Brain microvascular endothelial cell (primary cell): Measurements from ENCODE around the gene EFCAB3.
"Not testable (repeated sequence)": the region's sequence is repeated elsewhere in the genome, so short reads cannot be mapped to it uniquely, and the experiment has no call there.

Experiments
- DNase-seq: peaks from one replicate; pipeline ENCODE4 v3.0.0-alpha.2; 2020
- H3K27ac ChIP-seq: fragments of 250-450 bp; sonication (Bioruptor Pico); 2 replicates; pipeline ENCODE4 v1.5.1; 2020; ENCODE audit warnings: mild to moderate bottlenecking, moderate library complexity
- H3K27me3 ChIP-seq: fragments of 250-450 bp; sonication (Bioruptor Pico); replicated peaks from 2 replicates; pipeline ENCODE4 v1.5.1; 2020; ENCODE audit warnings: mild to moderate bottlenecking
- H3K36me3 ChIP-seq: fragments of 250-450 bp; sonication (Bioruptor Pico); replicated peaks from 2 replicates; pipeline ENCODE4 v1.5.1; 2020; ENCODE audit warnings: mild to moderate bottlenecking
- H3K4me3 ChIP-seq: 2 replicates; pipeline ENCODE4 v1.5.1; 2011; ENCODE audit warnings: low read depth, mild to moderate bottlenecking, control low read depth, low read length, moderate library complexity
- in situ Hi-C: cut with HindIII; loops from 2 replicates; pipeline ENCODE4 v1.10.0; 2017; ENCODE audit warnings: low sequenced_read_pairs, low pct_ligation_motif_present
- TF ChIP-seq, protein P1 (sequence below): IDR thresholded peaks from 2 replicates; pipeline ENCODE4 v1.5.1; 2011; ENCODE audit warnings: low read depth, mild to moderate bottlenecking, moderate library complexity, low read length, control low read depth, inconsistent platforms; ENCODE audit errors: missing control alignments

Gene EFCAB3

DNA sequence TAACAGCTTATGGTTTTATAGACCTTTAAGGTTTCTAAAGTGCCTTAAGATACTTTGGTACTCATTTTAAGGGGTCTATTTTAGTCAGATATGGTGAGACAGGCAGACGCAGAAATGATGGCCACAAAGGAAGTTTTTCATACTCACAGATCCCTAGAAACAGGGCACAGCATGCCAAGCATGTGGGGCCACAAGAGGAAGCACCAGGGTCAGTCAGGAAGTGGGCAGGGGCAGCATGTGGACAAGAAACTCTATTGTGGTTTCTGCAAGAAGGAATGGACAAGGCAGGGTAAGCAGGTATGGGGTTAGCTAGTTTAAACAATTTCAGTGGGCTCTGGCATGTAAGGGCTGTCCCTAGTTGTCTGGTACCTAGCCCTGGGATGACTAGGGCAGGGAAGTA is 8.5 kb downstream of the EFCAB3 start:
- no peaks in the 10 kb centered on the region for H3K27me3 ChIP-seq
- TF ChIP-seq, protein P1, sequence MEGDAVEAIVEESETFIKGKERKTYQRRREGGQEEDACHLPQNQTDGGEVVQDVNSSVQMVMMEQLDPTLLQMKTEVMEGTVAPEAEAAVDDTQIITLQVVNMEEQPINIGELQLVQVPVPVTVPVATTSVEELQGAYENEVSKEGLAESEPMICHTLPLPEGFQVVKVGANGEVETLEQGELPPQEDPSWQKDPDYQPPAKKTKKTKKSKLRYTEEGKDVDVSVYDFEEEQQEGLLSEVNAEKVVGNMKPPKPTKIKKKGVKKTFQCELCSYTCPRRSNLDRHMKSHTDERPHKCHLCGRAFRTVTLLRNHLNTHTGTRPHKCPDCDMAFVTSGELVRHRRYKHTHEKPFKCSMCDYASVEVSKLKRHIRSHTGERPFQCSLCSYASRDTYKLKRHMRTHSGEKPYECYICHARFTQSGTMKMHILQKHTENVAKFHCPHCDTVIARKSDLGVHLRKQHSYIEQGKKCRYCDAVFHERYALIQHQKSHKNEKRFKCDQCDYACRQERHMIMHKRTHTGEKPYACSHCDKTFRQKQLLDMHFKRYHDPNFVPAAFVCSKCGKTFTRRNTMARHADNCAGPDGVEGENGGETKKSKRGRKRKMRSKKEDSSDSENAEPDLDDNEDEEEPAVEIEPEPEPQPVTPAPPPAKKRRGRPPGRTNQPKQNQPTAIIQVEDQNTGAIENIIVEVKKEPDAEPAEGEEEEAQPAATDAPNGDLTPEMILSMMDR = no peak
- in situ Hi-C loops = no loop called here
- H3K27ac ChIP-seq = no peak overlapping the region
- H3K4me3 ChIP-seq = no peak overlapping the region
- DNase-seq = no peak
- H3K36me3 ChIP-seq = no peaks in the 10 kb centered on the region

DNA sequence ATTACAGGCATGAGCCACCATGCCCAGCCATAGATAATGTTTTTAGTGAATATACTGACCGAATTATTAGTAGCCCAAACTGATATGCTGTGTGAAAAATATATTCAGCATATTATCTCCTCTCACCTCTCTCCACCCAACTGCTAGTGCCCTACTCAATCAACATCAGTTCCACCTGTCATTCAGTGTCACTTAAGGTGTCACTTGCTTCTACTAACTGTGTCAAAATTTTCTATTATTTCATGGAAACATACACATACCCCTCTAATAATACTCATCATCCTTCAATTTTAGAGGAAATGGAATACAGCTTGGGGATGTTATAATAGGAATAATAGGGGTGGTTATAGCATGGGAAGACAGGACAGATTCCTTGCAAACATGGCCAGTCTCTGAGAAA is 12.6 kb downstream of the EFCAB3 start:
- DNase-seq = no peak
- H3K27ac ChIP-seq = no peak overlapping the region
- TF ChIP-seq, protein P1 = no peak
- no peaks in the 10 kb centered on the region for H3K36me3 ChIP-seq
- H3K27me3 ChIP-seq = no peaks in the 10 kb centered on the region
- no peak overlapping the region for H3K4me3 ChIP-seq
- in situ Hi-C loops = no loop called here

DNA sequence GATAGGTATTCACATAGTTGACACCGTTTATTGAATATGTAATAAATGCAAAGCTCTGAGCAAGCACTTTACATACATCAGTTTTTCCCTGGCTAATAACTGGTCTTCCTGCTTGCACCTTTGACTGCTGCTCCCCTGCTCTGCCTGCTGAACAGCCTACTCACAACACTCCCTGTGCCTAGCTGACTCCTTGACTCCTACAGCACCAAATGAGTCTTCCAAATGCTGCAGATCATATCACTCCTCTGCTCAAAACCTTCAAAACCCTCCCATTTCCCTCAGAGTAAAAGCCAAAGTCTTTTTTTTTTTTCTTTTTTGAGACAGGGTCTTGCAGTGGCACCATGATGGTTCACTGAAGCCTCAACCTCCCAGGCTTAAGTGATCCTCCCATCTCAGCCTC is 18.5 kb downstream of the EFCAB3 start:
- Histone ChIP-seq H3K27ac (no peak overlapping the region), H3K36me3 (no peaks in the 10 kb centered on the region), H3K27me3 (no peaks in the 10 kb centered on the region), H3K4me3 (no peak overlapping the region)
- DNase-seq = no peak
- TF ChIP-seq, protein P1 = no peak
- in situ Hi-C loops = no loop called here

DNA sequence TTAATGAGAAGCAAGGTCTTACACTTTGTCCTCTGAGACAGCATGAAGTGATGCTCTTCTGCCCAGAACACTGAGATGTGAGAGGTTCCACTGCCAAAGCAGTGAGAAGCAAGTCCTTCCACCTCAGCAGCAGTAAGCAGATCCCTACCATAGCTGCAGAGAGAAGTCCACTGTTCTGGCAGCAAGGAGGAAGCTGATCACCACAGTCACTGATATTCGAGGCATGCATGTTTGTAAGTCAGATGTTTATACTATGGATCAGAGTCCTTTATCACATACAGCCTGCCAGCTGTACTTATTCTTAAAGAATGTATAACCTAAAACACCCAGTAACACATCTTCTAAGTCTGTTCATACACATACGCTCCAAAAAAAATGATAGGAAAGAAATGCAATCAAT is 25.1 kb downstream of the EFCAB3 start:
- peak; percentile 1 for DNase-seq
- no peak overlapping the region for H3K4me3 ChIP-seq
- no peaks in the 10 kb centered on the region for H3K36me3 ChIP-seq
- in situ Hi-C loops = no loop called here
- no peaks in the 10 kb centered on the region for H3K27me3 ChIP-seq
- TF ChIP-seq, protein P1 = no peak
- H3K27ac ChIP-seq = no peak overlapping the region

DNA sequence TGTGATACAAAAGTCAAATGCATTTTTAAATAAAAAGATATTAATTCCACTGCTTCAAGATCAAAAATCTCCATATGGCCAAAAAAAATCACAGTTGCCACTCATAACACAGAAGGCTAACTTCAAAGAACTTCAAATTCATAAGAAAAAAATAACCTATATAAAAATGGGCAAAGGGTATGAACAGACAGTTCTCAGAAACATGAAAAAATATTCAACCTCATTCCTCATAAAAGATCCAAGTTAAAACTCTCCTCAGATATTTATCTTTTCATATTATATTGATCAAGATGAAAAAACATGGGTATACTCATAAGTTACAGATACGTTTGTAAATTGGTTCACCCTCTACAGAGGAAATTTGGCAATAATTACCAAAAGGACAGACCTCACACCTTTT is 32.7 kb downstream of the EFCAB3 start:
- H3K36me3 ChIP-seq, in situ Hi-C loops, DNase-seq, H3K27ac ChIP-seq, H3K27me3 ChIP-seq, H3K4me3 ChIP-seq: not testable (repeated sequence)

DNA sequence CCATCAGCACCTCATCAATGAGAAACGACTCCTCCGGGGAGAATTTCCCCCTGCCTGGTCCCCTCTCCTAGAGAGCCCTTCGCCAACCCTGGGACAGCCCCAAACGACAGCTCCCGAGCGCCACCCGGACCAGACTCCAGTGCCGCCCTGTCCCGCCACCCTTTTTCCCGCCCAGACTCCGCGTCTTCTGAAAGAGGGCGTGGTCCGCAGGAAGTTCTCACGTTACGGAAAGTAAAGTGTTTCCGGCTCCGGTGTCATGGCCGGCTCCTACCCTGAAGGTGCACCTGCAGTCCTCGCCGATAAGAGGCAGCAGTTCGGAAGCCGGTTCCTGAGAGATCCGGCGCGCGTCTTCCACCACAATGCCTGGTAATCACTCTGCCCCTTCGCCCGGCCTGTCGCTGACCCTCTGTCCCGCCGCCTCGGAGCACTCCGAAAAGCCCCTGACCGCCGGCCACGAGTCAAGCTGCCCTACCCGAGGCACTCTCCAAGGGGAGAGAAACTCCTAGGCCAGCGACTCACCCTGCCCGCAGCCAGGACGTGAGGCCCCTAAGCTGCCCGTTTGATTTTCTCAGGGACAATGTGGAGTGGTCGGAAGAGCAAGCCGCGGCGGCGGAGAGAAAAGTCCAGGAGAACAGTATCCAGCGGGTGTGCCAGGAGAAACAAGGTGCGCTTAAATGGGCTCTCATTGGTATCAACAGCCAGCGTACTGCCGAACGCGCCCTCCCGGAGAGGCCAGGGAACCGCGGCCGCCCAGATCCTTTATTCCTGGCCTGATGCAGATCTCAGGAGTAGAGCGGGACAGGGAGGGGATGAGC is 43.5 kb downstream of the EFCAB3 start, which contains the start of gene METTL2A:
Gene METTL2A, plus strand, starts transcription at position 251 of the 815 bp plus-strand sequence. Its CDS starts 6 bp downstream, at position 257.
- TF ChIP-seq, protein P1 = peak; percentile 47
- DNase-seq = peak; percentile 83
- H3K27ac ChIP-seq, in situ Hi-C loops, H3K27me3 ChIP-seq, H3K36me3 ChIP-seq: not testable (repeated sequence)
- peak within 1 kb of the TSS; percentile 76 for H3K4me3 ChIP-seq

DNA sequence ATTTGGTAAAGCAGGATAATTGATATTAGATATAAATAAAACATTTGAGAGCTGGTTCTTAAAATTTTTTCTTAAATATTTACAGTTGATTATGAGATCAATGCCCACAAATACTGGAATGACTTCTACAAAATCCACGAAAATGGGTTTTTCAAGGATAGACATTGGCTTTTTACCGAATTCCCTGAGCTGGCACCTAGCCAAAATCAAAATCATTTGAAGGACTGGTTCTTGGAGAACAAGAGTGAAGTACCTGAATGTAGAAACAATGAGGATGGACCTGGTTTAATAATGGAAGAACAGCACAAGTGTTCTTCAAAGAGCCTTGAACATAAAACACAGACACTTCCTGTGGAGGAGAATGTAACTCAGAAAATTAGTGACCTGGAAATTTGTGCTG is 45.9 kb downstream of the EFCAB3 start:
- in situ Hi-C loops, H3K36me3 ChIP-seq, H3K4me3 ChIP-seq, DNase-seq, H3K27me3 ChIP-seq, H3K27ac ChIP-seq: not testable (repeated sequence)

DNA sequence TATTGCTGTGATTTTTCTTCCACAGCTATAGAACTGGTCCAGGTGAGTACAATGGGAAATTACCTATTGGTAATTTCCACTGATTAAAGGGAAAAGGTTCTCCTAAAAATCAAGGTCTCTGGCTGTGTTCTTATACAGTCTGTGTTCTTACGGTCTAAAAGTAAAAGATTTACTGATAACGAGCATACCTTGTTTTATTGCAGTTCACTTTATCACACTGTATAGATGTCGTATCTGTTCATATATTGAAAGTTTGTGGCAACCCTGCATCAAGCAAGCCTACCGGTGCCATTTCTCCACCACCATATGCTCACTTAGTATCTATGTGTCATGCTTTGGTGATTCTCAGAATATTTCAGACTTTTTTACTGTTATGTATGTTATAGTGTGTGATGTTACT is 54.9 kb downstream of the EFCAB3 start:
- H3K27ac ChIP-seq, H3K36me3 ChIP-seq, DNase-seq, in situ Hi-C loops, H3K4me3 ChIP-seq, H3K27me3 ChIP-seq: not testable (repeated sequence)

DNA sequence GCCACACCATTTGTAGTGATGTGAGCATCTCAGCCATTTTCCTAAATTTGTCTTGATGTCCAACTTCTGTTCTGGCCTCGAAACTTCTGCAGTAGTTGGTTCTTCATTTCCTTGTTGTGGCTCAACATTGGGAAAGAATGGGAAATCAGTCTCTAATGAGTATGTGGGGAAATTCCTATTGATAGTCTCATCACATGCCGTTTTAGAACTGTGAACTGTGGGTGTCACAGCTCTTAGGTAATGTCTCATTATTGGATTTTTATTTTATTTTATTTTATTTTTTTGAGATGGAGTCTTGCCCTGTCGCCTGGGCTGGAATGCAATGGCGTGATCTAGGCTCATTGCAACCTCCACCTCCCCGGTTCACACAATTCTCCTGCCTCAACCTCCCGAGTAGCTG is 60.8 kb downstream of the EFCAB3 start:
- H3K4me3 ChIP-seq, H3K27ac ChIP-seq, DNase-seq, H3K27me3 ChIP-seq, in situ Hi-C loops: not testable (repeated sequence)
- peaks cover 20% of the 10 kb centered on the region for H3K36me3 ChIP-seq
